HG02884 (cell line): ENCODE results near the gene TPM1.
"Not testable (repeated sequence)": the region's sequence is repeated elsewhere in the genome, so short reads cannot be mapped to it uniquely, and the experiment has no call there.

Source experiments
- ATAC-seq: cut with Tn5 transposase; IDR thresholded peaks from one replicate; pipeline ENCODE4 v1.9.1; 2021; ENCODE audit warnings: mild to moderate bottlenecking, moderate library complexity; ENCODE audit not compliant: unreplicated experiment

TPM1 gene

DNA sequence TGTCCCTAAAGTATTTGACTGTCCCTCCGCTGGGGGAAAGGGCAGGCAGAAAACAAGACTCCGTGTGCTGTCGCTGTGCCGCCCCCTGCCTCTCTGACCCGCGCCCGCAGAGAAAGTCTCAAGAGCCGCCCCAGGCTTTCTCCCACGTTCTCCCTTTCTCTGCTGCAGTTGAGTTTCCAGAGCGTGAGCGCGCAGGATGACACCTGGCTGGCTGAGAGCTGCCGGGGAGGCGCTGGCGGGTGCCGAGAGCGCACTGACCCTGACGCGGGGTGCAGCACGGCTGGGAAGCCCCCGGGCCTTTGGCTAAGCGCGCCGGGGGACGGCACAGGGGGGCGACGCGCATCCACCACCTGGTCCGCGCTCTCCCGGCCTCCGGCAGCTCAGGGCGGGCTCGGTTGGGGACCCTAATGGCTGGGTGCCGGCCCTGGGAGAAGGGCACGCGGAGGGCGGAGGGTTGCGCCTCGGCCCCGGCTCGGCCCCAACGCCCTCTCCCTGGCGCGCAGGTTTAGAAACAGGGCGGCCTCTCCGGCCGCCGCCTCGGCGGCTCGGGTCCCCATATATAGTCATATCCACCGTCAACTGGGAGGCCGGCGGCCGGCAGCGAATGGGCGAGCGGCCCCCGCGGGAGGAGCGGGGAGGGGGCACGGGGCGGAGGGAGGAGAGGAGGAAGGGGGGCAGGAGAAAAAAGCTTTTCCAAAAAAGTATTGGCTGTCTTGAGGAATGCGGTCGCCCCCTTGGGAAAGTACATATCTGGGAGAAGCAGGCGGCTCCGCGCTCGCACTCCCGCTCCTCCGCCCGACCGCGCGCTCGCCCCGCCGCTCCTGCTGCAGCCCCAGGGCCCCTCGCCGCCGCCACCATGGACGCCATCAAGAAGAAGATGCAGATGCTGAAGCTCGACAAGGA lies at the start of gene TPM1:
Gene TPM1, plus strand, starts transcription at position 774 of the 903 bp plus-strand sequence. Its CDS starts 83 bp downstream, at position 857.
- ATAC-seq: no peak

DNA sequence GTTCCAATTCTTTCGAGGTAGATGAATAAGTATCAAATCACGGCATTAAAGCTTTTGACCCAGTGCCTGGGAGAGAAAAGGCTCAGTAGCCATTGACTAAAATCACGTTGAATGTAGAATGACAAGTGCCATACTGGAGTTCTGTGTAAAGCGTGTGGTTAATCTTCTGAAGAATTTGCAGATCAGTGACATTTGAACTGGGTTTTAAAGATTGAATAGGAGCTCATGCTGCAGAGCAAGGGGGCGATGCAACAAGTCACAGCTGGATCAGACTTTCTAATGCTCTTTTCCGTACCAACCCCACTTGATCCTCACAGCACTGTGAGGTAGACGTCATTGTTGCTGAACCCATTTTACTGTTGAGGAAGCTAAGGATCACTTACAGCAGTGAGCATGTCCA lies 49.5 kb upstream of the TPM1 start:
- ATAC-seq: no peak

- ATAC-seq: not testable (repeated sequence)
Observed at GRCh38 chr15:62993632-62994031, 48.9 kb upstream of the TPM1 start.

GRCh38 chr15:62994439-62994838 lies 48.1 kb upstream of the TPM1 start:
- ATAC-seq: no peak

DNA sequence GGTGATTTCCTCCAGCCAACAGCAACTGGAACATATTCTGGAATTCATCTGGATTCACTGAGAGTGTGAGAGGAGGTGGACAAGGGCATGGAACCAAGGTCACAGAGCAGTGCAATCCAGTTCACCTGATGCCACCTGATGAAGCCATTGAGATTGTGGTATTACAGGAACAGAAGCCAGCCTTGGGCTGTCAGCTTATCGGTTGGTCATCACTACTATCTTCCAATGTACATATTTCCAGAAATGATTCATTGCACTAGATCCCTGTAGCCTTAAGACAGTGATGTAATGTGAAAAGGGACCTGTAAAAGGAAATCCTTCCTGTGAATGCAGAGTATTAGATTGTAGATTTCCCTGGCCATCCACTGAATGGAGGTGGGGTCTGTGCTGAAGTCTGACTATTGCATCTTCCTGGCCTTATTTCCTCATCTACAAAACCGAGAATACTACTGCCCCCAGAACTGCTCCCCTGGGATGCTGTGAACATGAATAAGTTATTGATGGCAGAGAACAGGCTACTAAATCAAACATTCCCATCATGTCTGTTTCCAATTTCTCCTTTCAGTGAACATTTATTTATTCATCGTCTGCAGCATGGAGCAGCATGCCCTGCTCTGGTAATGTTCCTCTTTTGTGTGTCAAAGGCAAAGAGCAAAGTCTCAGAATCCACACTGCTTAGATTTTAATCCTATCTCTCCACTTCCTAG lies 47.4 kb upstream of the TPM1 start:
- ATAC-seq: no peak

DNA sequence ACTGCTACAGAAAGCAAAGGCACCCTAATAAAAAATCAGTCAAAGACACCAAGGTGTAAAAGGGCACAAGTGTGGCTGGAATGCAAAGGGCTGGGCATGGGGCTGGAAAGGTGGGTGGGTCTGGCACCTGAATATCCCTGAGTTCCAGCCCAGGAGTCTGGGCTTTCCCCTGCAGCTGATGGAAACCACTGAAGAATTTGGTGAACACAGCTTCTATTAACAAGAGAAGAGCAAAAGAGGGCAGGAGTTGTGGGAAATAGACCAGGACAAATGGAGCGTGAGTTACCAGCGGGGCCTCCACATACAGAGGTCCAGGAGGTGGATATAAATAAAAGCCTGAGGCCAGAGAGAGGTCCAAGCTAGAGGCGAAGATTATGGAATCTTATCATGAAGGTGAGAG lies 45.1 kb upstream of the TPM1 start:
- no peak for ATAC-seq

DNA sequence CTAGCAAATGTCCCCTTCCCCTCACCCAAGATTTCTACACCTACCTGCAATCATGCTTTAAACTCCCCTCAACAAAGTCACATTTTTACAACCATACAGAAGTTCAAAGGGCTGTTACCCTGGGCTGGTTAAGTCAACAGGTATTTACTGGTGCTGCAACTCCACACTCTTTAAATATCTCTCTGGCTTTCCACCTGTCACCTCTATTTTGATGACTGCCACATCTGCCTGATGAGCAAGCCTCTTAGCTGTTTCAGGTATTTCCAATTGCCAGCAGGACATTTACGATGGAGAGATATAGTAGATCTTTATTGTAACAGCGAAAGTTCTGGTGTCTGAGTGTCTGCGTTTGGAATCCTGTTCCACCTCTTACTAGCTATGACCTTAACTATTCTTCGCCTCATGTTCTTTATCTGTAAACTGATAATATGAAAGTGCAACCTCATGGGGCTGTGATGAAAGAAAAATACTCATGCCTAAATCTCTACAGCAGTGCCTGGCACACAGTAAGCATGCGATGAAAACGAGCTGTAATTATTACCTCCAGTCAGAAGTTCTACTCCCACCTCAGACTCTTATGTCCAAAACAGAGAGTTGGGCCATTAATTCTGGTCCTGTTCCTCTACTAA lies 44.2 kb upstream of the TPM1 start:
- no peak for ATAC-seq

- ATAC-seq: no peak
Observed at GRCh38 chr15:62999178-62999577, 43.4 kb upstream of the TPM1 start.

DNA sequence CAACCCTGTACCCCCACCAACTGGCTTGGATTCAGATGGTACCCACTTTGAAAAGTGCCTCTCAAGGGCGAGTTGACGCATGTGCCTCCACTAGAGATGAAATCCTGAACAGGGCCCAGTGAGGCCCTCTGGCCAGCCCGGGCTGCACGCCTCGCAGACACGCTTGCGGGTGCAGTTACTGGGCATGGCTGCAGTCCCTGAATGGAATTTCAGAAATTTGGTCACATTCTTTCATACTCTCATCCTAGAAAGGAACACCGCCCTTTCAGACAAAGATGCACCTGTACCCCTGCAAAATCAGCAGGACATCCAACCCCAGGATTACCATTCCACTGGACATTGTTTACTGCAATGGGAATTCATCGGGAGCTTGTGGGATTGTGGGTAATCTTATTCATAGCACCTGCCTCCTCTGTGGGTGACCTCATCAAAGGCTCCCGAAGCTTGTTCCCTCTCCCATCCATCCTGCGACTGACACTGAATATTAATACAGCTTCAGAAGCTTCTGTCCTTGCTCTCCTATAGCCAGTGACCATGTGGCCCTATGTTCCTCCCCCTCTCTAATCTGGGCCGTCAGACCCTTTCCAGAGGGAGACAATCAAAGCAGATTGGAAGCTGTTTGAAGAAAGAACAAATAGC lies 42.5 kb upstream of the TPM1 start:
- no peak for ATAC-seq

DNA sequence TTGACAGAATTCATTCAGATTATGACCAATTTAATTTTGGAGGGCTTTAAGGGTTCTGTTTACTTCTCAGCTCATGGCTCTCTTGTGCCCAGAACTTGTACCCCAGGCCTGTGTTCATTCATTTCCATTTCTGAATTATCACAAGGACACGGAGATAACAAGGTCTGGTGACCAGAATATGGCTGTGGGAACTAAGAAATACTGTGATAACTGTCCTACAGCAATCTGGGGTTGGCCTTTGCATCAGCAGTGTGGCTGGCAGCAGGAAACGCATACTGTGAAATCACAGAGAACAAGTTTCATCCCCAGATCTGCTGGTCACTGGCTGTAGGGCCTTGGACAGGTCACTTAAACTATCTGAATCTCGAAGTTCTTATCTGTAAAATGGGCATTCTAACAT lies 41.8 kb upstream of the TPM1 start:
- no peak for ATAC-seq

GRCh38 chr15:63004211-63004610 lies 38.3 kb upstream of the TPM1 start:
- no peak for ATAC-seq

DNA sequence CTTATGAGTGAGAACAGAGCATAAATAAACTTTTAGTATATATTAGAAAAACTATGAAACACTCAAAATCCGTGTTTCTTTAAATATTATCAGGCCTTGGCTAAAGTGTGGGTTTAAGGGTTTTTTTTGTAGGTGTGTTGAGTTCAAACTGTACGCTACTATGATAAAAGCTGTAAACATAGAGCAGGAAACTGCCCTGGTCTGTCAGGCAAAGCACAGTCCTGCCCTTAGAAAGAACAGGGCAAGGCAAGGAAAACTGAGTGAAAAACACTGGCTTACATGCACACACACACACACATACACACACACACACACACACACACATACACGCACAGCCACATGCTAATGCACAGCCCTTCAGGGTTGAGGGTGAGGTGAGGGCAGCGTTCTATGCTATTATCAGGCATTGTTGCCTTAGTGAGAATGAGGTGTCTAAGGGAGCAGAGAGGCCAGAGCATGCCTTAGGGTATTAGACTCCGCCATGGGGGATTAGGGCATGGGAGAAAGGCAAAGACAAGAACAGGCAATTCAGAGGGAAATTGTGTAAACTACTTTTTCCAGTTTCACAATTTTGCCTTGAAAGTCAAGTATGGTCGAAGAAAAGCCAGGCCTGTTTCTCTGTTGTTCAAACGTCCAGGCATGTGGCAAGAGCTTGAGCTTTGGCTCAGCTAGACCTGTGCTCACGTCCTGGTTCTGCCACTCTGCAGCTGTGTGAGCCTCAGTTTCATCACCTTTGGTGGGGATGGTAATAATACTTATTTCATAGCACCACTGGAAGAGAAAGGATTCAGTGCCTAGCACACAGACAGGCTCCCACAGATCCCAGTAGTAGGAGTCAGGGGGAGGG lies 36.3 kb upstream of the TPM1 start:
- ATAC-seq: no peak

DNA sequence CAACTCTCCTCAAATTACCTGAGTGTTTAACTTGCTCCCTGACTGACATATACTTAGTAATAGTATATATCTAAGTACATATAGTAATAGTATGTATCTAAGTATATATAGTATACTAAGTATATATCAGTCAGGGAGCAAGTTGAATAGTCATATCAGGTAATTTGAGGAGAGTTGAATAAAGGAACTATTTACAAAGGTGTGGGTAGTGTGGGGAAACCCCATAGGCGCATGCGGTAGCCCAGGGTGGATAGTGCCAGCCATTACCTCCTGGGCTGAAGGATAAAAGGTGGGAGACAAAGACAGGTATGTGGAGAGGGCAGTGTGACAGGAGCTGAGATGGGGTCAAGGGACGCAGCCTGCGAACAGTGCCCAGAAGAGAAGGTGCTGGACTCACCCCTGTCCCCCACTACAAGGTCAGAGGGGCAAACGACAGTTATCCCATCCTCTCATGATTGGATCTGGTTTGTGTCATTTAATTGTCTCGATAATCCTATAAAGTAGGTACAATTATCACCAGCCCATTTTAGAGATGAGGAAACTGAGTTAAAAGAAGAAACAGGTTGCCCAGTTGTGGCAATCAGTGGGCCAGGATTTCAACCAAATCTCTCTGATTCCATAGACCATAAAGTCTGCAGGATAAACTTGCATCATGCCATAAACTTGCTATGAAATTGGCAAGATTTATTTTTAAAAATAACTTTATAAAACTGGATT lies 34.1 kb upstream of the TPM1 start:
- ATAC-seq: no peak

DNA sequence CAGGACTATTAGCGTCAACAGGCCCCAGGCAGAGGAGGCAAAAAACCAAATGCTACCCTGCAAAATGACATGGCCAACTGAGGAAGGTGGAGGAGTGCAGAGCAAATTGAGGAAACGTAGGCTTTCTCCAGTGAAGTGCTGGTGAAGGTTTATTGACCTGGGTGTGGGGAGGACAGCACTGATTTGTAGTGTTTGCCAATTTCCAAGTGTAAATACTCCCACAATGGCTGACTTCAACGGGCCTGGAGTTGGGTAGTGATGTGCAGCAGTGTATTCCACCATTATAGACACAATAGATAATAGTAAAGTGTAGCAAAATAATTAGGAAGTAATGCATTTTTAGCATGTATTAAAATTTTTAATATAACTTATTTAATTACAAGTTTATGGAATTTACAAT lies 32.2 kb upstream of the TPM1 start:
- ATAC-seq: no peak

- ATAC-seq: no peak
Observed at GRCh38 chr15:63010920-63011693, 31.4 kb upstream of the TPM1 start.

- no peak for ATAC-seq
Observed at GRCh38 chr15:63012444-63012843, 30.1 kb upstream of the TPM1 start.

DNA sequence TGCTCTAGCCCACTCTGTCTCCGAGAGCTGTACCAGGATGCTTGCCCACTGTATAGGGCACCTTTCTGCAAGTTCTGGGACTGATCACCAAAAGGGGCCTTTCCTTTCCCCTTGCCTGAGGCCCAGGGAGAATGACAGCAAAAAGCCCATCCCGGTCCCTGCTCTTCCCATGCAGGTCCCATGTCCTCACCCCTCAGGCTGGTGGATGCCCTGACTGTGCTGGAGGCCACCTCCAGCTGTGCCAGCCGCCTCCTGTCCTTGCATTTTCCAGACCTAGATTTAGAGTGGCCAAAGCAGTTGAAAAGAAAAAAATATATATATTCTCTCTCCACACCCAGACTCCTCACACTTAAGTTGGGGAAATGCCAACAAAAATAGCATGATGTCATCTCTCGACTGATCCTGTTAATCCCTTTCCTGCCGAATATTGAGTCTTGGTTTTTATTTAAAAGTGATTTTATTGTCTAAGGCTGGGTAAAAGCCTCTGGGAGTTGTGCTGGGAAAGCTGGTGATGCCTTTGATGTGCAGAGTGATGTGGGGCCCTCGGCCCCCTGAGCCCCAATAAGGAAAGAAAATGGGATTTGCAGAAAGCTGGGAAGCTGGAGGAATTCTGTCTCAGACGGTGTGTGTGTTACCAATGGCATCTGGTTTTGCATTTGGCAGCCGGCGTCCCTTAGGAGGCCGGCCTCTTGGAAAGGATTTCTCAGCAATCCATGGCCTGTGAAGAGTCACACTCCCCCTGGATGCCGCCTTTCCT lies 29.3 kb upstream of the TPM1 start:
- ATAC-seq: no peak

GRCh38 chr15:63014578-63014977 lies 28.0 kb upstream of the TPM1 start:
- ATAC-seq: no peak
